Heart left ventricle (tissue), 16 donors: ENCODE results near the gene DZIP1L. TPM values are rescaled to one million over a fixed set of nuclear protein-coding genes. Genes with fewer than 3 reads are reported as not detected.
A peak's percentile ranks its signal among the peaks of the same experiment; 100 is the strongest.
"Not testable (repeated sequence)": the region's sequence is repeated elsewhere in the genome, so short reads cannot be mapped to it uniquely, and the experiment has no call there.

Experiments
- ATAC-seq, 4 donors: fragments of 200-7000 bp; cut with Tn5 transposase; one replicate each; pipeline ENCODE4 v1.9.1; 2020 to 2022; ENCODE audit warnings: moderate library complexity in 4 of 4, mild to moderate bottlenecking in 3 of 4, moderate number of reproducible peaks in 1 of 4
- DNase-seq, 5 donors: peaks; one replicate each; pipeline ENCODE4 v3.0.0-alpha.2; 2020
- H3K27ac ChIP-seq, 12 donors: fragments of 200-600 bp; sonication (generic) in 4 of 12; one replicate each; pipeline versions ENCODE4 v1.5.0 to v1.8.0; 2016 to 2022; ENCODE audit warnings: mild to moderate bottlenecking in 2 of 12
- H3K27me3 ChIP-seq, 9 donors: fragments of 200-600 bp; sonication (generic) in 2 of 9; one replicate each; pipeline versions ENCODE4 v1.5.1 to v1.8.0; 2016 to 2022; ENCODE audit warnings: mild to moderate bottlenecking in 3 of 9
- H3K36me3 ChIP-seq, 9 donors: fragments of 200-600 bp; sonication (generic) in 2 of 9; one replicate each; pipeline versions ENCODE4 v1.5.0 to v1.8.0; 2018 to 2022; ENCODE audit warnings: mild to moderate bottlenecking in 2 of 9
- H3K4me1 ChIP-seq, 12 donors: fragments of 200-600 bp; sonication (generic) in 4 of 12; one replicate each; pipeline versions ENCODE4 v1.5.0 to v1.8.0; 2016 to 2022; ENCODE audit warnings: mild to moderate bottlenecking in 3 of 12
- H3K4me3 ChIP-seq, 12 donors: fragments of 200-600 bp; sonication (generic) in 4 of 12; one replicate each; pipeline versions ENCODE4 v1.5.0 to v1.8.0; 2017 to 2022; ENCODE audit warnings: mild to moderate bottlenecking in 9 of 12, moderate library complexity in 4 of 12
- H3K9me3 ChIP-seq, 12 donors: fragments of 200-600 bp; sonication (generic) in 4 of 12; one replicate each; pipeline versions ENCODE4 v1.5.0 to v1.8.0; 2016 to 2022; ENCODE audit warnings: mild to moderate bottlenecking in 1 of 12
- CTCF ChIP-seq, 12 donors: fragments of 200-600 bp; sonication (generic) in 4 of 12; IDR thresholded peaks; one replicate each; pipeline versions ENCODE4 v1.5.0 to v1.8.0; 2018 to 2022; ENCODE audit warnings: antibody characterized with exemption in 12 of 12, mild to moderate bottlenecking in 5 of 12
- POLR2A ChIP-seq, 2 donors: fragments of 450-650 bp; IDR thresholded peaks; one replicate each; pipeline ENCODE4 v1.6.1; 2017; ENCODE audit warnings: antibody characterized with exemption in 2 of 2, mild to moderate bottlenecking in 2 of 2, moderate library complexity in 2 of 2
- WGBS, 4 donors: extraction: QIAGEN DNeasy Blood & Tissue Kit in 2 of 4; methylation state at CpG; one replicate each; pipeline versions ENCODE4 v1.1.5 to v1.1.7; 2013 to 2018; 5-methylcytosine and 5-hydroxymethylcytosine counted together
- intact Hi-C, 10 donors: fragments of 100-400 bp; cut with DNase I; formaldehyde crosslinking; loops; one replicate each; pipeline versions ENCODE4 v1.11.1 to v1.14.2; 2022
- polyA plus RNA-seq, 2 donors: library from polyadenylated mRNA; stranded (reverse); fragments of 200-250 nt; gene quantifications; one replicate each; pipeline ENCODE4 v1.2.3, GENCODE V29; 2013
- total RNA-seq, 9 donors: library from RNA; depleted of rRNA in 2 of 9; stranded (reverse); fragments of >200 nt in 2 of 9; fragmentation: NEBNext Ultra II Directional in 3 of 9; extraction: Animal tissue kit (Norgen Biotek cat#: 25700) in 3 of 9; gene quantifications; one replicate each; pipeline versions ENCODE4 v1.1.0 to v1.2.4, GENCODE V29; 2016 to 2023
- donor health status: ischemic (EF 13 %, LVEDD 7.1; RV severe dilation, severe dysfunction).
- donor health status: healthy with polysubstance abuse.
- donor health status: DM: no; HTN: yes; CAD: no.
- donor health status: DM: no; HTN: no; CAD: no.
- donor health status: ischemic (EF 25% LVEDD 6.9; RV normal size, moderate dysfunction).
- donor health status: ischemic (EF 25% LVEDD 5.7; RV mildly dilated, moderate dysfunction).
- donor health status: healthy.
- donor health status: DM: yes; HTN: yes; CAD: no.
- donor health status: ischemic (EF 35%, LVEDD 5.7; RV mildly dilated, moderate dysfunction).
- donor health status: nonischemic (EF 11% LVEDD 7.7; RV severe dilation, severe dysfunction).
- donor health status: DM: yes; HTN: yes; CAD: no.
- donor health status: PGD.
- donor health status: ischemic (EF 29% LVEDD 5.4; RV normal size, mild dysfunction).
- donor health status: nonischemic (EF 23%, LVEDD 6.1; RV moderate dilation, normal function).

The DZIP1L gene
- total and polyA plus RNA-seq, 11 donors = 1.6 to 7.6 (median 3.6) TPM

- Histone ChIP-seq H3K4me3 (no peak overlapping the region), H3K9me3 (no peaks in the 10 kb centered on the region), H3K36me3 (peaks cover 0 to 34% (median 20%) of the 10 kb centered on the region in 9 donors), H3K27me3 (no peaks in the 10 kb centered on the region), H3K27ac (no peak overlapping the region), H3K4me1 (no peaks in the 10 kb centered on the region)
- DNase-seq = no peak
- TF ChIP-seq POLR2A (IDR thresholded peaks at IDR 0.05) (no peak), CTCF (IDR thresholded peaks at IDR 0.05) (no peak)
- intact Hi-C loops = no loop called here
- WGBS, 4 donors = 91 to 96% (median 94%) methylated on average over 9 to 19 of the region's 19 CpGs
- ATAC-seq = peak in 1 of 4 donors; percentile 27
Observed at GRCh38 chr3:138103466-138103865, 11.9 kb downstream of the DZIP1L start.

DNA sequence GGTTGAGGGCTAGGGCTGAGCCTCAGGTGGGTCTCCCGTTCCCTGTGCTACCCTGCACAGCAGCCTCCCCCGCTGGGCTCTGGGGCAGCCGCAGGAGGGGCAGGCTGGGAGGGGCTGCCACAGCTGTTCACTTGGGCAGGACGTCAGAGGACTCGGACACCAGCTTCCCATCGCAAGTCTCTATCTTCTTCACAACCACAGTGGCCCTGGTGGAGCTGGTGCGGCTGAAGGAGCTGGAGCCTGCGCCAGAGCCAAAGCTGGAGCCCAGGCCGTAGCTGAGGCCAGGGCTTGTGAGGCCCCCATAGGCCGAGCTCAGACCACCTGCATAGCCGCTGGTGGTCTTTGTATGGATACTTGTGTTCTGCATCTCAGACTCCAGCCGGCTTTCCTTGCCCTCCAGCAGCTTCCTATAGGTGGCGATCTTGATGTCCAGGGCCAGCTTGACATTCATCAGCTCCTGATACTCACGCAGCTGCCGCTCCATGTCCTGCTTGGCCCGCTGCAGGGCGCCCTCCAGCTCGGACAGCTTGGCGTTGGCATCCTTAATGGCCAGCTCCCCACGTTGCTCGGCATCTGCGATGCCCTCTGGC, 14.0 kb downstream of the DZIP1L start:
- H3K4me1 ChIP-seq, ATAC-seq: not testable (repeated sequence)

DNA sequence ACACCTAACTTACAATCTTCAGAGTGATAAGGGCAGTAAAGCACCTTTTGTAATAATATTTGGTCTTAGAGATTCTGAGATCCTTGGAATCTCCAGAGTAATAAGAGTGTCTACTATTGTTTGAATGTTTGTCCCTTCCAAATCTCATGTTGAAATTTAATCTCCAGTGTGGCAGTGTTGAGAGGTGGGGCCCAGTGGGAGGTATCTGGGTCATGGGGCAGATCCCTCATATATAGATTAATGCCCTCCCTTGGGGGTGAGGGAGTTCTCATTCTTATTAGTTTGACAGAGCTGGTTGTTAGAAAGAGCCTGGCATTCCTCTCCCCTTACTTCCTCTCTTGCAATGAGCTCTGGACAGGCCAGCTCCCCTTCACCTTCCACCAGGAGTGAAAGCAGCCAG, 16.0 kb downstream of the DZIP1L start:
- Histone ChIP-seq H3K36me3 (peaks cover 0 to 52% (median 42%) of the 10 kb centered on the region in 9 donors), H3K4me1 (no peaks in the 10 kb centered on the region), H3K27me3 (no peaks in the 10 kb centered on the region), H3K27ac (no peak overlapping the region), H3K9me3 (no peaks in the 10 kb centered on the region), H3K4me3 (no peak overlapping the region)
- no peak for TF ChIP-seq CTCF (IDR thresholded peaks at IDR 0.05)
- TF ChIP-seq POLR2A (IDR thresholded peaks at IDR 0.05) = no peak
- DNase-seq = no peak
- ATAC-seq = no peak
- intact Hi-C loops = no loop called here

More for the DNA sequence above, 14.0 kb downstream of the DZIP1L start:
- intact Hi-C loops, H3K27ac ChIP-seq, H3K27me3 ChIP-seq, DNase-seq, H3K9me3 ChIP-seq, H3K4me3 ChIP-seq: not testable (repeated sequence)
- H3K36me3 ChIP-seq = peaks cover 0 to 43% (median 32%) of the 10 kb centered on the region in 9 donors
- TF ChIP-seq CTCF (IDR thresholded peaks at IDR 0.05) = peak in 1 of 12 donors; percentile 8
- 88 to 91% (median 89%) methylated on average over 16 to 22 of the region's 22 CpGs for WGBS, 4 donors

DNA sequence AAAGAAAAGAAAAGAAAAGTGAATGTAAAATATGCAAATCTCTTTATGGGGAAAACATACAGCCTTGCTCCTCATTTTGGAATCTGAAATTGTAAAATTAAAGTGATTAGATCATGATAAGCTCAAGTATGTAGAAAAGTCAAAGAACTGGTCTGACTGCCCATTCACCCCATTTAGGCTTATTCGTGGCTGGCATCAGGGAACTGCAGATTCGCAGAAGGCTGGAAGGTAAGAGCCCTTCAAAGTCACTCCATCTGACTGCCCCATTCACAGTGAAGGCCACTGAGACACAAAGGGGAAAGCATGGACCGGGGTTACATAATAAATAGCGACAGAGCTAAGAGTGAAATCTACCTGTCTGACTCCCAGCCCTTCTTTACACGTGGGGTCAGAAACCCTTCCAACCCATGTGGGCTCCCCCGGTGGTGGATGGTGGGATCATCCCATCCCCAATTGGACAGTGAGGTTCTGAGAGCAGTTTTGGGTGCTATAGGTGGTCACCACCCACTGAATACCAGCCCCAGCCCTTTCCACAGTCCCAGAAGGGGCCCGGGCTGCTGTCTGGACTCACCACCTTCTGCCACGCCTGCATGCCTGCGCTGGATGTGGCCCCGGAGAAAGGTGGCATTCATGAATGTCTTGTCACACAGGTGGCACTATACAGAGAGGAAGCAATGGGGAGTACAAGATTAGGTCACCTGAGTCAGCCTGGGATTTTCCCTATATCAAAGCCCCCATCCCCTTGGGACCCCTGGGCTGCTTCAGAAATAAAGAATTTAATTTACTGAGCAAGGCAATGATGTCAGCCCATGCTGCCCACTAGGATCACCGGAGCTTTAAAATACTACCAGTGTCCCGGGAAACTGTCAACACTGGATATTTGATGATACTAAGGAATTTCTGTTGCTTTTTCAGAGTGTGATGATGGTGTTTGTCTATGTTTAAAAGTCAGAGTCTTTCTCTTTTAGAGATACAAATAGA, 17.9 kb downstream of the DZIP1L start:
- DNase-seq = no peak
- intact Hi-C loops = no loop called here
- no peak overlapping the region for H3K4me3 ChIP-seq
- H3K27ac ChIP-seq = no peak overlapping the region
- H3K27me3 ChIP-seq = no peaks in the 10 kb centered on the region
- ATAC-seq = no peak
- no peak for TF ChIP-seq POLR2A (IDR thresholded peaks at IDR 0.05)
- peak in 5 of 12 donors; percentile 6 to 19 (median 18) for TF ChIP-seq CTCF (IDR thresholded peaks at IDR 0.05)
- H3K36me3 ChIP-seq = peaks cover 0 to 63% (median 38%) of the 10 kb centered on the region in 9 donors
- WGBS, 4 donors = 80 to 92% (median 85%) methylated on average over 9 to 12 of the region's 12 CpGs
- no peaks in the 10 kb centered on the region for H3K4me1 ChIP-seq
- peaks cover 0 to 7% (median 0%) of the 10 kb centered on the region in 12 donors for H3K9me3 ChIP-seq
